HL-60 (cell line): ENCODE data around the gene RTF1.

Source experiments
- GABPA ChIP-seq: IDR thresholded peaks from 2 replicates; pipeline ENCODE4 v1.6.1; 2012; ENCODE audit warnings: low read depth
- POLR2AphosphoS5 ChIP-seq: IDR thresholded peaks from 2 replicates; pipeline ENCODE4 v1.6.1; 2012; ENCODE audit warnings: low read depth
- SPI1 ChIP-seq: IDR thresholded peaks from 2 replicates; pipeline ENCODE4 v1.6.1; 2012; ENCODE audit warnings: low read depth, mild to moderate bottlenecking, borderline replicate concordance
- TF ChIP-seq, protein P1 (sequence below): IDR thresholded peaks from one replicate; pipeline ENCODE4 v1.5.1; 2011; ENCODE audit warnings: low read length, control low read depth, inconsistent platforms; ENCODE audit not compliant: insufficient read depth
- TF ChIP-seq, protein P2 (sequence below): IDR thresholded peaks from 2 replicates; pipeline ENCODE4 v1.6.1; 2012; ENCODE audit warnings: low read depth; ENCODE audit not compliant: insufficient replicate concordance

DNA sequence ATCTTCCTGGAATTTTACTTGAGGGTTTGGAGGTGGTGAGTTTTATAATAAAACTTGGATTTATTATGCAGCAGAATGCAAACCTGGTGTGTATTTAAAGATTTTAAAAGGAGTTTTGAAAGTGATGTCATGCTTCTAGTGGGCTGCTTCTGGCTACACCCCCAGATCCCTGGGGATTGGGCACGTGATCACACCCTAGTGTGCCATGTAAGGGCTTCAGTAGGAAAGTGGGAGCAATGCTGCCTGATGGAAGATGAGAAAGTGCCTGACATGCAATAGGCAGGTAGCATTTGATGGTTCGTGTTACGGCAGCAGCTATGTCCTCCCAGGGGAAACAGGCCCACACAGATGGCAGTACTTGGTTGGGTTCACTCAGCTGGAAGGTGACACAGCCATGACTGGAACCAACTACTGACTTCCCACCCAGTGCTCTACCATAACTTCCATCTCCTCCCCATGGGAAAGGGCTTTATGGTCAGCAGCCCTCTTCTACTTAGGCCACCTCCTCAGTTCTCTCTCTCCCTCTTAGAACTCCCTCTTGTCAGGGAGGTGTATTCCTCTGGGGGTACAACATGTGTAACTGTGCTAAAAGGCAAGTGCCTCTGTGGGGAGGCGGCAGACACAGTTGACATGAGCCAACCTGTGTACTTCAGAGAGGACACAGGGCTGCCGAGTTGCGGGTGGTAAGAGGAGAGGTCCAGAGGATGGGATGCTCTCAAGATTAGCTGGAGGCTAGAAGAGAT, 82.4 kb downstream of the RTF1 start:
- TF ChIP-seq, protein P1, sequence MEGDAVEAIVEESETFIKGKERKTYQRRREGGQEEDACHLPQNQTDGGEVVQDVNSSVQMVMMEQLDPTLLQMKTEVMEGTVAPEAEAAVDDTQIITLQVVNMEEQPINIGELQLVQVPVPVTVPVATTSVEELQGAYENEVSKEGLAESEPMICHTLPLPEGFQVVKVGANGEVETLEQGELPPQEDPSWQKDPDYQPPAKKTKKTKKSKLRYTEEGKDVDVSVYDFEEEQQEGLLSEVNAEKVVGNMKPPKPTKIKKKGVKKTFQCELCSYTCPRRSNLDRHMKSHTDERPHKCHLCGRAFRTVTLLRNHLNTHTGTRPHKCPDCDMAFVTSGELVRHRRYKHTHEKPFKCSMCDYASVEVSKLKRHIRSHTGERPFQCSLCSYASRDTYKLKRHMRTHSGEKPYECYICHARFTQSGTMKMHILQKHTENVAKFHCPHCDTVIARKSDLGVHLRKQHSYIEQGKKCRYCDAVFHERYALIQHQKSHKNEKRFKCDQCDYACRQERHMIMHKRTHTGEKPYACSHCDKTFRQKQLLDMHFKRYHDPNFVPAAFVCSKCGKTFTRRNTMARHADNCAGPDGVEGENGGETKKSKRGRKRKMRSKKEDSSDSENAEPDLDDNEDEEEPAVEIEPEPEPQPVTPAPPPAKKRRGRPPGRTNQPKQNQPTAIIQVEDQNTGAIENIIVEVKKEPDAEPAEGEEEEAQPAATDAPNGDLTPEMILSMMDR, result no peak
- TF ChIP-seq POLR2AphosphoS5 (no peak), GABPA (no peak), SPI1 (no peak)
- TF ChIP-seq, protein P2, sequence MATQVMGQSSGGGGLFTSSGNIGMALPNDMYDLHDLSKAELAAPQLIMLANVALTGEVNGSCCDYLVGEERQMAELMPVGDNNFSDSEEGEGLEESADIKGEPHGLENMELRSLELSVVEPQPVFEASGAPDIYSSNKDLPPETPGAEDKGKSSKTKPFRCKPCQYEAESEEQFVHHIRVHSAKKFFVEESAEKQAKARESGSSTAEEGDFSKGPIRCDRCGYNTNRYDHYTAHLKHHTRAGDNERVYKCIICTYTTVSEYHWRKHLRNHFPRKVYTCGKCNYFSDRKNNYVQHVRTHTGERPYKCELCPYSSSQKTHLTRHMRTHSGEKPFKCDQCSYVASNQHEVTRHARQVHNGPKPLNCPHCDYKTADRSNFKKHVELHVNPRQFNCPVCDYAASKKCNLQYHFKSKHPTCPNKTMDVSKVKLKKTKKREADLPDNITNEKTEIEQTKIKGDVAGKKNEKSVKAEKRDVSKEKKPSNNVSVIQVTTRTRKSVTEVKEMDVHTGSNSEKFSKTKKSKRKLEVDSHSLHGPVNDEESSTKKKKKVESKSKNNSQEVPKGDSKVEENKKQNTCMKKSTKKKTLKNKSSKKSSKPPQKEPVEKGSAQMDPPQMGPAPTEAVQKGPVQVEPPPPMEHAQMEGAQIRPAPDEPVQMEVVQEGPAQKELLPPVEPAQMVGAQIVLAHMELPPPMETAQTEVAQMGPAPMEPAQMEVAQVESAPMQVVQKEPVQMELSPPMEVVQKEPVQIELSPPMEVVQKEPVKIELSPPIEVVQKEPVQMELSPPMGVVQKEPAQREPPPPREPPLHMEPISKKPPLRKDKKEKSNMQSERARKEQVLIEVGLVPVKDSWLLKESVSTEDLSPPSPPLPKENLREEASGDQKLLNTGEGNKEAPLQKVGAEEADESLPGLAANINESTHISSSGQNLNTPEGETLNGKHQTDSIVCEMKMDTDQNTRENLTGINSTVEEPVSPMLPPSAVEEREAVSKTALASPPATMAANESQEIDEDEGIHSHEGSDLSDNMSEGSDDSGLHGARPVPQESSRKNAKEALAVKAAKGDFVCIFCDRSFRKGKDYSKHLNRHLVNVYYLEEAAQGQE, result no peak
